Colonic mucosa (tissue), 4 donors: ENCODE results near the gene PTPRA. TPM values are rescaled to one million over a fixed set of nuclear protein-coding genes. Genes with fewer than 3 reads are reported as not detected.

Source experiments
- DNase-seq: peaks from one replicate; pipeline ENCODE4 v3.0.0-alpha.2; 2020
- H3K27ac ChIP-seq: fragments of 200-600 bp; one replicate; pipeline ENCODE4 v1.8.0; 2021
- H3K27me3 ChIP-seq: fragments of 200-600 bp; one replicate; pipeline ENCODE4 v1.8.0; 2021
- H3K36me3 ChIP-seq: fragments of 200-600 bp; one replicate; pipeline ENCODE4 v1.8.0; 2021
- H3K4me1 ChIP-seq: fragments of 200-600 bp; one replicate; pipeline ENCODE4 v1.8.0; 2021; ENCODE audit warnings: mild to moderate bottlenecking
- H3K4me3 ChIP-seq: fragments of 200-600 bp; one replicate; pipeline ENCODE4 v1.8.0; 2021
- H3K9ac ChIP-seq, 2 donors: one replicate each; pipeline ENCODE4 v1.7.0; 2013; ENCODE audit warnings: control low read depth in 2 of 2, low read depth in 2 of 2, low read length in 2 of 2
- H3K9me3 ChIP-seq: fragments of 200-600 bp; one replicate; pipeline ENCODE4 v1.8.0; 2021
- CTCF ChIP-seq: fragments of 200-600 bp; IDR thresholded peaks from one replicate; pipeline ENCODE4 v1.8.0; 2022; ENCODE audit warnings: antibody characterized with exemption, mild to moderate bottlenecking
- intact Hi-C: fragments of 100-400 bp; cut with DNase I; formaldehyde crosslinking; loops from one replicate; pipeline ENCODE4 v1.14.1; 2022
- total RNA-seq, 2 donors: library from RNA; stranded (reverse); fragmentation: NEBNext Ultra II Directional in 1 of 2; extraction: Animal tissue kit (Norgen Biotek cat#: 25700) in 1 of 2; gene quantifications; one replicate each; pipeline ENCODE4 v1.2.1, GENCODE V29; 2021
- donor health status: healthy.
- donor health status: DM: no; HTN: no; CAD: no.
- donor health status: DM: no; HTN: no; CAD: no.

The PTPRA gene
- total RNA-seq, 2 donors from 2014 or later: 30.3 to 55.2 TPM

- no peaks in the 10 kb centered on the region for H3K4me1 ChIP-seq
- H3K9ac ChIP-seq: no peak overlapping the region
- no peak overlapping the region for H3K27ac ChIP-seq
- no peak for DNase-seq
- no peak for TF ChIP-seq CTCF
- H3K27me3 ChIP-seq: no peaks in the 10 kb centered on the region
- no peaks in the 10 kb centered on the region for H3K36me3 ChIP-seq
- intact Hi-C loops: no loop called here
- no peak overlapping the region for H3K4me3 ChIP-seq
- H3K9me3 ChIP-seq: no peaks in the 10 kb centered on the region
These were observed 48.2 kb downstream of the PTPRA start for GRCh38 chr20:2921506-2921905.

GRCh38 chr20:2922957-2923356 lies 49.7 kb downstream of the PTPRA start:
- Histone ChIP-seq H3K4me3 (no peak overlapping the region), H3K4me1 (no peaks in the 10 kb centered on the region), H3K36me3 (no peaks in the 10 kb centered on the region), H3K9ac (no peak overlapping the region), H3K27ac (no peak overlapping the region), H3K27me3 (no peaks in the 10 kb centered on the region), H3K9me3 (no peaks in the 10 kb centered on the region)
- intact Hi-C loops: no loop called here
- no peak for TF ChIP-seq CTCF
- no peak for DNase-seq

GRCh38 chr20:2930538-2930937 lies 57.3 kb downstream of the PTPRA start:
- no peak overlapping the region for H3K4me3 ChIP-seq
- no peaks in the 10 kb centered on the region for H3K4me1 ChIP-seq
- no peak overlapping the region for H3K9ac ChIP-seq
- H3K27ac ChIP-seq: no peak overlapping the region
- DNase-seq: no peak
- intact Hi-C loops: no loop called here
- no peaks in the 10 kb centered on the region for H3K36me3 ChIP-seq
- H3K27me3 ChIP-seq: no peaks in the 10 kb centered on the region
- H3K9me3 ChIP-seq: no peaks in the 10 kb centered on the region
- TF ChIP-seq CTCF: no peak

DNA sequence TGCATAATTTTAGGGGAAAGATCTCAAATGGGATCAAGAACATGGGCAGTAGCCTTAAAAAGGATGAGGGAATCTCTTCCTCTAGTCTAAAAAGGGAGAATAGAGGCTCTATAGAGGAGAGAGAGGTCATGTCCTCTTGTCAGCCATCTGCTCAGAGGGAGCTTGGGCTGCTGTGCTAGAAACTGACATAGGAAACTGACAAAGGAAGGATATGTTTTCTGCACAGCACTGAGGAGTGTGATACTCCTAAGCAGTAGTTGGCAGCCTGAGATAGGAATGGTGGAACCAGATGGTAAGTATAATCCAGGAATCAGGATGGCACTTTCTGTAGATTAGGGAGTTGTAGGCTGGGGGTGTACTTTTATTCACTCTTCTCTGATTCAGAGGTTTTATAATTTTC lies 59.2 kb downstream of the PTPRA start:
- Histone ChIP-seq H3K27ac (no peak overlapping the region), H3K9ac (no peak overlapping the region), H3K4me1 (no peaks in the 10 kb centered on the region), H3K27me3 (no peaks in the 10 kb centered on the region), H3K36me3 (no peaks in the 10 kb centered on the region), H3K9me3 (no peaks in the 10 kb centered on the region), H3K4me3 (no peak overlapping the region)
- intact Hi-C loops: no loop called here
- no peak for DNase-seq
- no peak for TF ChIP-seq CTCF

GRCh38 chr20:2937902-2938301 lies 64.6 kb downstream of the PTPRA start:
- no peak overlapping the region for H3K27ac ChIP-seq
- intact Hi-C loops: no loop called here
- TF ChIP-seq CTCF: no peak

DNA sequence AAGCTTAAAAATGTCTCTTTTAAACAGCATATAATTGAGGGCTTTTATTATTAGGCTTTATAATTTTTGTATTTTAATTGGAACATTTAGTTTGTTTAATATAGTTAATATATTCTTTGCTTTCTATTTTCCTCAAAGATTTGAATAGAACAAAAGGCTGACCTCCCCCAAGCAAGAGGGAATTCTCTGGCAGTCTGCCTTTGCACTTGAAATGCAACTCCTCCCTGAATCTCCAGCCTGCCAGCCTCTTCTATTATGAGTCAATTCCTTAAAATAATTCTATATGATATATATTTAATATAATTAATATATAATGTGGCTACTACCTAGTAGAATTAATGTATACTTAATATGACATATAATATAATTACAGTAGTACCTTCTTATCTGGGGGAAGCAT lies 69.2 kb downstream of the PTPRA start:
- Histone ChIP-seq H3K36me3 (no peaks in the 10 kb centered on the region), H3K9ac (no peak overlapping the region), H3K9me3 (no peaks in the 10 kb centered on the region), H3K4me1 (no peaks in the 10 kb centered on the region), H3K4me3 (no peak overlapping the region), H3K27ac (no peak overlapping the region), H3K27me3 (no peaks in the 10 kb centered on the region)
- intact Hi-C loops: no loop called here
- no peak for DNase-seq
- no peak for TF ChIP-seq CTCF

More at GRCh38 chr20:2937902-2938301, 64.6 kb downstream of the PTPRA start:
- Histone ChIP-seq H3K4me3 (no peak overlapping the region), H3K9me3 (no peaks in the 10 kb centered on the region), H3K27me3 (no peaks in the 10 kb centered on the region), H3K36me3 (no peaks in the 10 kb centered on the region), H3K4me1 (no peaks in the 10 kb centered on the region), H3K9ac (no peak overlapping the region)
- DNase-seq: no peak
